HepG2 (cell line): ENCODE measurements around the gene TTC17. TPM values are rescaled to one million over a fixed set of nuclear protein-coding genes. Genes with fewer than 3 reads are reported as not detected.

Experiments
- ATAC-seq: fragments of 200-7000 bp; cut with Tn5 transposase; 3 replicates; pipeline ENCODE4 v1.9.1; 2020; ENCODE audit warnings: mild to moderate bottlenecking, moderate library complexity
- BruUV-seq: library from RNA; stranded (reverse); fragments of 400-500 nt; replicated peaks from 2 replicates; lab custom pipeline; 2021; lab: Mats Ljungman, UMichigan
- CTCF ChIA-PET: fragments of 300-600 bp; formaldehyde crosslinking; extraction: SDS; loops from one replicate; lab custom pipeline; 2021; ENCODE audit warnings: low total read pairs, inconsistent platforms, low intra/inter-chr PET ratio; lab: Yijun Ruan, JAX
- POLR2A ChIA-PET: fragments of 350-600 bp; sonication (Branson Sonifier 250); formaldehyde crosslinking; loops from one replicate; lab custom pipeline; 2020; ENCODE audit warnings: antibody characterized with exemption, inconsistent platforms; lab: Yijun Ruan, JAX
- DNase-seq: peaks from one replicate; pipeline ENCODE4 v3.0.0-alpha.2; 2015; ENCODE audit warnings: low spot score
- FAIRE-seq: peaks from 3 replicates; lab custom pipeline; 2011; peaks lifted over from hg19 to GRCh38; lab: Jason Lieb, UNC
- H2AFZ ChIP-seq: one replicate; pipeline ENCODE4 v1.6.1; 2011; ENCODE audit warnings: low read length, inconsistent platforms
- H3K27ac ChIP-seq: fragments of 300-600 bp; 3 replicates; pipeline ENCODE4 v1.8.0; 2011; ENCODE audit warnings: mixed run types, mild to moderate bottlenecking, mixed read lengths, low read length, inconsistent platforms; ENCODE audit not compliant: insufficient read depth; ENCODE audit errors: extremely low read length
- H3K27me3 ChIP-seq, 2 experiments: fragments of 200-600 bp in 1 of 2; 2 replicates in 1 of 2; 3 replicates in 1 of 2; pipeline versions ENCODE4 v1.6.0 to v1.8.0; 2011; ENCODE audit warnings: low read length in 2 of 2, mild to moderate bottlenecking in 2 of 2, moderate library complexity in 2 of 2, inconsistent platforms in 1 of 2; ENCODE audit not compliant: insufficient read depth in 2 of 2, control insufficient read depth in 1 of 2
- H3K36me3 ChIP-seq, 2 experiments: fragments of 200-600 bp in 1 of 2; replicated peaks in 1 of 2; 2 replicates in 1 of 2; 3 replicates in 1 of 2; pipeline versions ENCODE4 v1.5.1 to v1.8.0; 2011; ENCODE audit warnings: low read length in 2 of 2, inconsistent platforms in 1 of 2; ENCODE audit not compliant: insufficient read depth in 2 of 2, control insufficient read depth in 1 of 2
- H3K4me1 ChIP-seq: 2 replicates; pipeline ENCODE4 v1.5.1; 2012; ENCODE audit warnings: low read length, inconsistent platforms; ENCODE audit not compliant: insufficient read depth
- H3K4me2 ChIP-seq: 2 replicates; pipeline ENCODE4 v1.6.0; 2011; ENCODE audit warnings: low read depth, low read length, inconsistent platforms
- H3K4me3 ChIP-seq, 3 experiments: fragments of 200-600 bp in 1 of 3; sonication (generic), shearing (Covaris generic) in 1 of 3; replicated peaks in 1 of 3; 2 replicates each; pipeline ENCODE4 v1.5.1; 2011 to 2016; ENCODE audit warnings: low read length in 3 of 3, inconsistent platforms in 2 of 3, low read depth in 2 of 3, mild to moderate bottlenecking in 2 of 3, control low read depth in 1 of 3, mixed read lengths in 1 of 3; ENCODE audit not compliant: insufficient read depth in 1 of 3
- H3K79me2 ChIP-seq: one replicate; pipeline ENCODE4 v1.6.1; 2011; ENCODE audit warnings: low read length, inconsistent platforms; ENCODE audit not compliant: insufficient read depth
- H3K9ac ChIP-seq: 2 replicates; pipeline ENCODE4 v1.6.0; 2011; ENCODE audit warnings: mild to moderate bottlenecking, low read depth, low read length, inconsistent platforms; ENCODE audit not compliant: insufficient read depth
- H3K9me3 ChIP-seq: 2 replicates; pipeline ENCODE4 v1.5.1; 2012; ENCODE audit warnings: mild to moderate bottlenecking, low read length
- H4K20me1 ChIP-seq: 2 replicates; pipeline ENCODE4 v1.6.0; 2011; ENCODE audit warnings: inconsistent platforms, mild to moderate bottlenecking, low read length, moderate library complexity; ENCODE audit not compliant: insufficient read depth
- BRD4 ChIP-seq: sonication (generic); formaldehyde crosslinking; IDR thresholded peaks from 2 replicates; pipeline ENCODE4 v1.4.0; 2020; ENCODE audit warnings: missing genetic modification reagents
- CSRNP2 ChIP-seq: sonication (generic); formaldehyde crosslinking; conservative IDR thresholded peaks from 2 replicates; pipeline ENCODE4 v1.8.0; 2022; ENCODE audit warnings: low read depth, missing genetic modification reagents
- DBP ChIP-seq: sonication (generic); formaldehyde crosslinking; IDR thresholded peaks from 2 replicates; pipeline ENCODE4 v1.4.0; 2020; ENCODE audit warnings: missing genetic modification reagents; ENCODE audit errors: not compliant biosample characterization
- IKZF4 ChIP-seq: sonication (generic); formaldehyde crosslinking; IDR thresholded peaks from 2 replicates; pipeline ENCODE4 v1.5.1; 2020; ENCODE audit warnings: borderline replicate concordance, mild to moderate bottlenecking, low read depth, missing genetic modification reagents; ENCODE audit errors: not compliant biosample characterization
- MAFF ChIP-seq: IDR thresholded peaks from 2 replicates; pipeline ENCODE4 v1.6.1; 2011; ENCODE audit warnings: low read depth, low read length, improper control_type of control experiment
- MAFK ChIP-seq, 2 experiments: IDR thresholded peaks in 1 of 2; conservative IDR thresholded peaks in 1 of 2; 2 replicates each; pipeline ENCODE4 v1.6.1; 2011; ENCODE audit warnings: improper control_type of control experiment in 2 of 2, low read length in 2 of 2
- NKX3-1 ChIP-seq: sonication (generic); formaldehyde crosslinking; IDR thresholded peaks from 2 replicates; pipeline ENCODE4 v1.5.0; 2020; ENCODE audit warnings: missing genetic modification reagents
- NR0B2 ChIP-seq: sonication (generic); formaldehyde crosslinking; IDR thresholded peaks from 2 replicates; pipeline ENCODE4 v1.4.0; 2020; ENCODE audit warnings: mild to moderate bottlenecking, missing genetic modification reagents
- PLRG1 ChIP-seq: fragments of 450-650 bp; conservative IDR thresholded peaks from 2 replicates; pipeline ENCODE4 v1.6.1; 2016
- SKI ChIP-seq: fragments of 450-650 bp; IDR thresholded peaks from one replicate; pipeline ENCODE4 v1.6.1; 2018; ENCODE audit warnings: mild to moderate bottlenecking; ENCODE audit not compliant: partially characterized antibody
- SRF ChIP-seq: IDR thresholded peaks from 2 replicates; pipeline ENCODE4 v1.6.1; 2011; ENCODE audit warnings: mild to moderate bottlenecking, low read depth, low read length, moderate library complexity
- ZGPAT ChIP-seq: IDR thresholded peaks from 2 replicates; pipeline ENCODE4 v1.6.1; 2016; ENCODE audit warnings: mild to moderate bottlenecking
- ZNF232 ChIP-seq: sonication (generic); formaldehyde crosslinking; IDR thresholded peaks from 2 replicates; pipeline ENCODE4 v1.4.0; 2020; ENCODE audit warnings: missing genetic modification reagents, borderline replicate concordance
- ZNF792 ChIP-seq: IDR thresholded peaks from 2 replicates; pipeline ENCODE4 v1.6.1; 2016
- ZNF839 ChIP-seq: sonication (generic); formaldehyde crosslinking; IDR thresholded peaks from 2 replicates; pipeline ENCODE4 v1.4.0; 2020; ENCODE audit warnings: missing genetic modification reagents, mild to moderate bottlenecking, borderline replicate concordance
- WGBS: methylation state at CpG from one replicate; pipeline ENCODE4 v1.1.6; 2017; ENCODE audit warnings: low lambda C conversion rate; 5-methylcytosine and 5-hydroxymethylcytosine counted together
- in situ Hi-C: cut with HindIII; loops from 2 replicates; pipeline ENCODE4 v1.10.0; 2017; ENCODE audit warnings: low pct_unique_long_range_greater_than_20kb; ENCODE audit not compliant: extremely low pct_ligation_motif_present
- intact Hi-C: fragments of 100-400 bp; cut with micrococcal nuclease; formaldehyde crosslinking; loops from one replicate; pipeline ENCODE4 v1.10.0; 2022; ENCODE audit not compliant: unreplicated experiment
- polyA plus RNA-seq, 8 experiments: library from polyadenylated mRNA; depleted of rRNA in 3 of 8; stranded (reverse) in 7 of 8; unstranded in 1 of 8; fragments of >200 nt; fragmentation: Illumina TruSeq in 4 of 8; extraction: Trizol in 4 of 8; gene quantifications; 2 replicates each; pipeline versions ENCODE4 v1.2.1 to v1.2.3, GENCODE V29; 2011 to 2016; ENCODE audit warnings: low read depth in 4 of 8, missing spikeins in 1 of 8, mixed read lengths in 1 of 8; ENCODE audit not compliant: insufficient read depth in 1 of 8
- total RNA-seq, 5 experiments: library from RNA; depleted of rRNA; stranded (reverse); fragments of >200 nt; fragmentation: Illumina TruSeq; extraction: Trizol; gene quantifications; 2 replicates each; pipeline ENCODE4 v1.2.3, GENCODE V29; 2016; ENCODE audit warnings: low read depth in 1 of 5

The TTC17 gene
- total and polyA plus RNA-seq, 2 of the 13 experiments (the other 11 are each of a cell fraction or from before 2014, with no cell fraction given): 55.9 to 99.7 TPM

GRCh38 chr11:43367382-43368178 lies 8.9 kb downstream of the TTC17 start:
- no peaks in the 10 kb centered on the region; the same call in 1 of the 2 replicates for H4K20me1 ChIP-seq
- H3K27ac ChIP-seq: no peak overlapping the region
- ChIA-PET POLR2A (interaction anchor here (1.5 kb wide), 1 partner anchor 9 kb away, joined by 4 read pairs; the partner anchor contains the start of gene TTC17), CTCF (no interaction called here)
- no peak overlapping the region for H2AFZ ChIP-seq
- DNase-seq (no peak), ATAC-seq (no peak), FAIRE-seq (no peak)
- H3K27me3 ChIP-seq: no peaks in the 10 kb centered on the region
- H3K4me3 ChIP-seq: no peak overlapping the region
- H3K4me1 ChIP-seq: peaks cover 6% of the 10 kb centered on the region
- 90% methylated on average over 7 of the region's 7 CpGs for WGBS
- TF ChIP-seq DBP (CRISPR knock-in tag): no peak
- no peak for TF ChIP-seq SKI
- no peak for TF ChIP-seq NKX3-1 (CRISPR knock-in tag)
- no peak for TF ChIP-seq ZGPAT
- no peak for TF ChIP-seq IKZF4 (CRISPR knock-in tag)
- no peak for TF ChIP-seq ZNF839 (CRISPR knock-in tag)
- TF ChIP-seq PLRG1: no peak
- no peak for TF ChIP-seq ZNF792 (CRISPR knock-in tag)
- peak in 1 of 2 experiments; percentile 31; a peak in 2 of 4 replicates for TF ChIP-seq MAFK (conservative IDR thresholded peaks at IDR 0.05 in 1 of 2, IDR thresholded peaks at IDR 0.05 in 1 of 2; ENCODE audit: low read length in 2 of 2)
- no peak for TF ChIP-seq CSRNP2 (CRISPR knock-in tag)
- TF ChIP-seq ZNF232 (CRISPR knock-in tag): no peak
- no peak for TF ChIP-seq BRD4 (CRISPR knock-in tag)
- 0 out of 2 replicates have a peak, but pooled peaks have one; percentile 1 for TF ChIP-seq MAFF
- no peak for TF ChIP-seq NR0B2 (CRISPR knock-in tag)
- no peak for TF ChIP-seq SRF
- TF ChIP-seq, all 625 proteins: peak for 2
- intact Hi-C loops (no loop called here), in situ Hi-C loops (no loop called here)
- Histone ChIP-seq H3K4me2 (no peak overlapping the region), H3K36me3 (peaks cover 9 to 18% of the 10 kb centered on the region in 2 experiments; a peak in 4 of 5 replicates), H3K9me3 (no peaks in the 10 kb centered on the region), H3K9ac (no peak overlapping the region), H3K79me2 (peaks cover 80% of the 10 kb centered on the region)
- BruUV-seq: no TSS peak
